WTC11 (cell line): ENCODE measurements around the gene KRTAP1-5. TPM values are rescaled to one million over a fixed set of nuclear protein-coding genes. Genes with fewer than 3 reads are reported as not detected.

Experiments used
- ATAC-seq: fragments of 200-7000 bp; cut with Tn5 transposase; 2 replicates; pipeline ENCODE4 v1.10.0; 2021; ENCODE audit warnings: mild to moderate bottlenecking, moderate library complexity
- CTCF ChIA-PET: fragments of 300-600 bp; sonication (Branson Sonifier 250); formaldehyde crosslinking; loops from one replicate; lab custom pipeline; 2021; ENCODE audit warnings: antibody characterized with exemption; lab: Charles Lee
- POLR2A ChIA-PET: fragments of 350-600 bp; sonication (Branson Sonifier 250); formaldehyde crosslinking; loops from one replicate; lab custom pipeline; 2021; ENCODE audit warnings: antibody characterized with exemption; lab: Charles Lee
- DNase-seq: peaks from one replicate; pipeline ENCODE4 v3.0.0; 2021; ENCODE audit warnings: low spot score
- H3K27ac Mint-ChIP-seq: 2 replicates; pipeline ENCODE4 v1.8.0; 2021; ENCODE audit warnings: mixed read lengths
- H3K27me3 Mint-ChIP-seq: 2 replicates; pipeline ENCODE4 v1.8.0; 2021; ENCODE audit warnings: low read depth, mild to moderate bottlenecking, moderate library complexity, mixed read lengths
- H3K36me3 Mint-ChIP-seq: 2 replicates; pipeline ENCODE4 v1.8.0; 2021; ENCODE audit warnings: mixed read lengths
- H3K4me1 Mint-ChIP-seq: 2 replicates; pipeline ENCODE4 v1.8.0; 2022; ENCODE audit warnings: mixed read lengths
- H3K4me3 Mint-ChIP-seq: 2 replicates; pipeline ENCODE4 v1.8.0; 2021; ENCODE audit warnings: mild to moderate bottlenecking, moderate library complexity, mixed read lengths
- H3K9me3 Mint-ChIP-seq: 2 replicates; pipeline ENCODE4 v1.8.0; 2021; ENCODE audit warnings: mixed read lengths
- EMX1 ChIP-seq: fragments of 250-450 bp; sonication (Bioruptor Pico); IDR thresholded peaks from 2 replicates; pipeline ENCODE4 v1.8.0; 2021; ENCODE audit warnings: mild to moderate bottlenecking
- ESRRA ChIP-seq: sonication (generic); formaldehyde crosslinking; IDR thresholded peaks from 2 replicates; pipeline ENCODE4 v1.8.1; 2022; ENCODE audit warnings: mild to moderate bottlenecking, missing genetic modification reagents, borderline replicate concordance
- FOXJ3 ChIP-seq: sonication (generic); formaldehyde crosslinking; IDR thresholded peaks from 2 replicates; pipeline ENCODE4 v1.9.0; 2021; ENCODE audit warnings: missing genetic modification reagents, mild to moderate bottlenecking, borderline replicate concordance
- JUN ChIP-seq: sonication (generic); formaldehyde crosslinking; IDR thresholded peaks from 2 replicates; pipeline ENCODE4 v1.8.0; 2023; ENCODE audit warnings: mild to moderate bottlenecking, missing genetic modification reagents
- KAT7 ChIP-seq: sonication (generic); formaldehyde crosslinking; IDR thresholded peaks from 2 replicates; pipeline ENCODE4 v1.8.1; 2023; ENCODE audit warnings: missing genetic modification reagents, mild to moderate bottlenecking, borderline replicate concordance
- RELA ChIP-seq: sonication (generic); formaldehyde crosslinking; IDR thresholded peaks from 2 replicates; pipeline ENCODE4 v1.8.1; 2022; ENCODE audit warnings: missing genetic modification reagents, mild to moderate bottlenecking, borderline replicate concordance
- TCF7 ChIP-seq: sonication (generic); formaldehyde crosslinking; IDR thresholded peaks from 2 replicates; pipeline ENCODE4 v1.8.0; 2022; ENCODE audit warnings: mild to moderate bottlenecking, low read depth, missing genetic modification reagents, moderate library complexity
- TEAD1 ChIP-seq: sonication (generic); formaldehyde crosslinking; IDR thresholded peaks from 2 replicates; pipeline ENCODE4 v1.8.0; 2022; ENCODE audit warnings: mild to moderate bottlenecking, missing genetic modification reagents
- TP53 ChIP-seq: sonication (generic); formaldehyde crosslinking; IDR thresholded peaks from 2 replicates; pipeline ENCODE4 v1.8.1; 2023; ENCODE audit warnings: mild to moderate bottlenecking, missing genetic modification reagents
- ZBTB21 ChIP-seq: sonication (generic); formaldehyde crosslinking; IDR thresholded peaks from 2 replicates; pipeline ENCODE4 v1.8.1; 2023; ENCODE audit warnings: mild to moderate bottlenecking, missing genetic modification reagents, borderline replicate concordance
- ZNF317 ChIP-seq: sonication (generic); formaldehyde crosslinking; IDR thresholded peaks from 2 replicates; pipeline ENCODE4 v1.8.1; 2023; ENCODE audit warnings: low read depth, mild to moderate bottlenecking, moderate library complexity, missing genetic modification reagents, borderline replicate concordance
- ZNF671 ChIP-seq: fragments of 250-450 bp; sonication (Bioruptor Pico); IDR thresholded peaks from 2 replicates; pipeline ENCODE4 v1.8.0; 2021; ENCODE audit warnings: mild to moderate bottlenecking
- total RNA-seq: library from RNA; stranded (reverse); gene quantifications from 3 replicates; pipeline ENCODE4 v1.2.3, GENCODE V29; 2021
- TF ChIP-seq, protein P1 (sequence below): sonication (generic); formaldehyde crosslinking; IDR thresholded peaks from 2 replicates; pipeline ENCODE4 v1.8.1; 2023; ENCODE audit warnings: mild to moderate bottlenecking, missing genetic modification reagents, borderline replicate concordance
- TF ChIP-seq, protein P2 (sequence below): sonication (generic); formaldehyde crosslinking; IDR thresholded peaks from 2 replicates; pipeline ENCODE4 v1.8.1; 2022; ENCODE audit warnings: low read depth, missing genetic modification reagents, borderline replicate concordance
- TF ChIP-seq, protein P3 (sequence below): fragments of 250-450 bp; sonication (Bioruptor Pico); conservative IDR thresholded peaks from 2 replicates; pipeline ENCODE4 v1.9.0; 2021; ENCODE audit warnings: mild to moderate bottlenecking
- TF ChIP-seq, protein P4 (sequence below): fragments of 200-600 bp; IDR thresholded peaks from 2 replicates; pipeline ENCODE4 v1.8.0; 2022; ENCODE audit warnings: antibody characterized with exemption
- TF ChIP-seq, protein P5 (sequence below): fragments of 250-450 bp; sonication (Bioruptor Pico); IDR thresholded peaks from 2 replicates; pipeline ENCODE4 v1.8.0; 2021; ENCODE audit warnings: mild to moderate bottlenecking

KRTAP1-5 gene
- total RNA-seq, 1 experiment from 2014 or later: not detected

DNA sequence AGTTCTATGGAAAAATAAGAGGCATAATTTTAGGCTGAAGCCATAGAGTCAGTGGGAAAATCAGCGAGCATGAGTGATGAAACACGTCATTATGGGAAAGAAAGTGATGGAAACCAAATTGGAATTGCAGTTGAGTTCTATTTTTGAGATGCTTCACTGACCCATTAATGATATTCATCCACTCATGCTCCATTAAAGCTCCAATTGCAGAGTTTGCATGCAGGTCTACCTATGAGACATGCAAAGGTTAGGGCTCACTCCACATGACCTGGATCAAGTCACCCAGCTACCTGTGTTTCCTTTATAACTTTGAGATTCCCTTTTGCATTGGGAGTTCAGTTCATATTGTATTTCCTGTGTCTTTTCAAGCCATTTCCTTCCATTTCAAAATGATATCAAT, 46.7 kb upstream of the KRTAP1-5 start:
- no peak for ATAC-seq
- POLR2A ChIA-PET: no interaction called here
- CTCF ChIA-PET: no interaction called here
- H3K36me3 Mint-ChIP-seq: no peaks in the 10 kb centered on the region
- H3K4me3 Mint-ChIP-seq: no peak overlapping the region
- DNase-seq: no peak
- no peak overlapping the region for H3K27ac Mint-ChIP-seq
- no peaks in the 10 kb centered on the region; the same call in 1 of the 2 replicates for H3K4me1 Mint-ChIP-seq
- peaks cover 16% of the 10 kb centered on the region for H3K9me3 Mint-ChIP-seq
- TF ChIP-seq, protein P1, sequence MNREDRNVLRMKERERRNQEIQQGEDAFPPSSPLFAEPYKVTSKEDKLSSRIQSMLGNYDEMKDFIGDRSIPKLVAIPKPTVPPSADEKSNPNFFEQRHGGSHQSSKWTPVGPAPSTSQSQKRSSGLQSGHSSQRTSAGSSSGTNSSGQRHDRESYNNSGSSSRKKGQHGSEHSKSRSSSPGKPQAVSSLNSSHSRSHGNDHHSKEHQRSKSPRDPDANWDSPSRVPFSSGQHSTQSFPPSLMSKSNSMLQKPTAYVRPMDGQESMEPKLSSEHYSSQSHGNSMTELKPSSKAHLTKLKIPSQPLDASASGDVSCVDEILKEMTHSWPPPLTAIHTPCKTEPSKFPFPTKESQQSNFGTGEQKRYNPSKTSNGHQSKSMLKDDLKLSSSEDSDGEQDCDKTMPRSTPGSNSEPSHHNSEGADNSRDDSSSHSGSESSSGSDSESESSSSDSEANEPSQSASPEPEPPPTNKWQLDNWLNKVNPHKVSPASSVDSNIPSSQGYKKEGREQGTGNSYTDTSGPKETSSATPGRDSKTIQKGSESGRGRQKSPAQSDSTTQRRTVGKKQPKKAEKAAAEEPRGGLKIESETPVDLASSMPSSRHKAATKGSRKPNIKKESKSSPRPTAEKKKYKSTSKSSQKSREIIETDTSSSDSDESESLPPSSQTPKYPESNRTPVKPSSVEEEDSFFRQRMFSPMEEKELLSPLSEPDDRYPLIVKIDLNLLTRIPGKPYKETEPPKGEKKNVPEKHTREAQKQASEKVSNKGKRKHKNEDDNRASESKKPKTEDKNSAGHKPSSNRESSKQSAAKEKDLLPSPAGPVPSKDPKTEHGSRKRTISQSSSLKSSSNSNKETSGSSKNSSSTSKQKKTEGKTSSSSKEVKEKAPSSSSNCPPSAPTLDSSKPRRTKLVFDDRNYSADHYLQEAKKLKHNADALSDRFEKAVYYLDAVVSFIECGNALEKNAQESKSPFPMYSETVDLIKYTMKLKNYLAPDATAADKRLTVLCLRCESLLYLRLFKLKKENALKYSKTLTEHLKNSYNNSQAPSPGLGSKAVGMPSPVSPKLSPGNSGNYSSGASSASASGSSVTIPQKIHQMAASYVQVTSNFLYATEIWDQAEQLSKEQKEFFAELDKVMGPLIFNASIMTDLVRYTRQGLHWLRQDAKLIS (CRISPR knock-in tag): no peak
- TF ChIP-seq JUN (CRISPR knock-in tag): no peak
- no peak for TF ChIP-seq RELA (CRISPR knock-in tag)
- TF ChIP-seq ZNF671 (CRISPR knock-in tag): no peak
- TF ChIP-seq ZNF317: no peak
- TF ChIP-seq, protein P2, sequence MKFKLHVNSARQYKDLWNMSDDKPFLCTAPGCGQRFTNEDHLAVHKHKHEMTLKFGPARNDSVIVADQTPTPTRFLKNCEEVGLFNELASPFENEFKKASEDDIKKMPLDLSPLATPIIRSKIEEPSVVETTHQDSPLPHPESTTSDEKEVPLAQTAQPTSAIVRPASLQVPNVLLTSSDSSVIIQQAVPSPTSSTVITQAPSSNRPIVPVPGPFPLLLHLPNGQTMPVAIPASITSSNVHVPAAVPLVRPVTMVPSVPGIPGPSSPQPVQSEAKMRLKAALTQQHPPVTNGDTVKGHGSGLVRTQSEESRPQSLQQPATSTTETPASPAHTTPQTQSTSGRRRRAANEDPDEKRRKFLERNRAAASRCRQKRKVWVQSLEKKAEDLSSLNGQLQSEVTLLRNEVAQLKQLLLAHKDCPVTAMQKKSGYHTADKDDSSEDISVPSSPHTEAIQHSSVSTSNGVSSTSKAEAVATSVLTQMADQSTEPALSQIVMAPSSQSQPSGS: no peak
- TF ChIP-seq, protein P3, sequence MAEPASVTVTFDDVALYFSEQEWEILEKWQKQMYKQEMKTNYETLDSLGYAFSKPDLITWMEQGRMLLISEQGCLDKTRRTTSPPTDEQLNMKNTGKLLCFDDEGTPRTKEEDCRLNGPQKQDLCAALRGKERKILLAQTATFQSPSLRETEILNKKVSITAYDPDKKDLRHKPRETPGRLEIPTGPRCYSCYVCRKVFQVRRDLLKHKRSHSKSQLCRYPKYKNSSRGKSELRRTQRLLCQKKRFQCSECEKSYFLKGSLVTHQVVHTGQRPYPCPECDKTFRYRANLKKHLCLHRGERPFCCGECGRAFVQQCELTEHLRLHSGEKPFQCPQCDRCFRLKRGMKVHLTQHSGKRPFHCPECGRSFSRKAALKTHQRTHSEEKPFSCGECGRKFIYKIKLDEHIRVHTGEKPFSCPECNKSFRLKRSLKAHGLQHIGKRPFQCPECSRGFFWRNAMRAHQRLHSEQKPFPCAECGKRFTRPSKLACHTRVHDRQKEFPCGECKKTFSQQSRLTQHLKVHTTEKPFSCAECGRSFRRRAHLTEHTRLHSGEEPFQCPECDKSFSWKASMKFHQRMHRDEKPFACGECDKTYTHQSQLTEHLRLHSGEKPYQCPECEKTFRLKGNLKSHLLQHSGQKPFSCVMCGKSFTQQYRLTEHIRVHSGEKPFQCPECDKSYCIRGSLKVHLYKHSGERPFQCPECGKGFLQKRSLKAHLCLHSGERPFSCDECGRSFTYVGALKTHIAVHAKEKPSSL (CRISPR knock-in tag): no peak
- TF ChIP-seq ZBTB21 (CRISPR knock-in tag): no peak
- no peak for TF ChIP-seq ESRRA (CRISPR knock-in tag)
- TF ChIP-seq, all 79 proteins: peak for 0
- H3K27me3 Mint-ChIP-seq: no peaks in the 10 kb centered on the region; the same call in 1 of the 2 replicates

DNA sequence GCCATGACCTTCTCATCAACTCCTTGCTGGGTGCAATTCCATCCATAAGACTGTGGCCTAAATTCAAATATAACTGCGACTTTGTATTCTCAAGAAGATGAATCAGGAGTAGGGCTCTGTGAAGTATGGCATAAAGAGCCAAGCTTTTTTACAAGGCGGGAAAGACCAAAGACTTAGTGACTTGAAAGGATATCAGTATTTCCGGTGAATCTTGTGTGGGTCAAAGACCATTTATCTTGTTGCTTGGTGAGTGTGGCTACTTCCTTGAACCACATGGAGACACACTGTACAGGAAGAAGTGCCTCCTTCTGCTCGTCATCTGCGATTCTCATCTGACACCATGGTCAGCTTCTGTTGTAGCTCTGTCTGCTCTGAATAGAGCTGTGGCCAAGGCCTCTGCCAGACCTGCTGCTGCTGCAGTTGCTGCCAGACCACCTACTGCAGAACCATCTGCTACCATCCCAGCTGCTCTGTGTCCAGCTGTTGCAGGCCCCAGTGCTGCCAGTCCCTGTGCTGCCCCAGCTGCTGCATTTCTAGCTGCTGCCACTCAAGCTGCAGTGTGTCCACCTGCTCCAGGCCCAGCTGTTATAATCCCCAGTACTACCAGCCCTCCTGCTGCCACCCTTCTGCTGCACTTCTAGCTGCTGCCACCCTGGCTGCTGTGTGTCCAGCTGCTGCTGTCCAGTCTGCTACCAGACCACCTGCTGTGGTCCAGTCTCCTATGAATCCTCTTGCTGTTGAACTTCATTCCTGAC, 44.8 kb upstream of the KRTAP1-5 start:
- H3K27ac Mint-ChIP-seq: no peak overlapping the region
- ChIA-PET CTCF (no interaction called here), POLR2A (interaction anchor here (0.6 kb wide), 1 partner anchor 33 kb away, joined by 4 read pairs; no protein-coding TSS in a partner anchor)
- no peaks in the 10 kb centered on the region for H3K4me1 Mint-ChIP-seq
- H3K9me3 Mint-ChIP-seq: no peaks in the 10 kb centered on the region
- H3K27me3 Mint-ChIP-seq: no peaks in the 10 kb centered on the region; the same call in 1 of the 2 replicates
- no peak for DNase-seq
- no peak for TF ChIP-seq KAT7
- TF ChIP-seq TCF7 (CRISPR knock-in tag): no peak
- TF ChIP-seq EMX1: no peak
- TF ChIP-seq ZBTB21 (CRISPR knock-in tag): no peak
- no peak for TF ChIP-seq TP53
- TF ChIP-seq, protein P4, sequence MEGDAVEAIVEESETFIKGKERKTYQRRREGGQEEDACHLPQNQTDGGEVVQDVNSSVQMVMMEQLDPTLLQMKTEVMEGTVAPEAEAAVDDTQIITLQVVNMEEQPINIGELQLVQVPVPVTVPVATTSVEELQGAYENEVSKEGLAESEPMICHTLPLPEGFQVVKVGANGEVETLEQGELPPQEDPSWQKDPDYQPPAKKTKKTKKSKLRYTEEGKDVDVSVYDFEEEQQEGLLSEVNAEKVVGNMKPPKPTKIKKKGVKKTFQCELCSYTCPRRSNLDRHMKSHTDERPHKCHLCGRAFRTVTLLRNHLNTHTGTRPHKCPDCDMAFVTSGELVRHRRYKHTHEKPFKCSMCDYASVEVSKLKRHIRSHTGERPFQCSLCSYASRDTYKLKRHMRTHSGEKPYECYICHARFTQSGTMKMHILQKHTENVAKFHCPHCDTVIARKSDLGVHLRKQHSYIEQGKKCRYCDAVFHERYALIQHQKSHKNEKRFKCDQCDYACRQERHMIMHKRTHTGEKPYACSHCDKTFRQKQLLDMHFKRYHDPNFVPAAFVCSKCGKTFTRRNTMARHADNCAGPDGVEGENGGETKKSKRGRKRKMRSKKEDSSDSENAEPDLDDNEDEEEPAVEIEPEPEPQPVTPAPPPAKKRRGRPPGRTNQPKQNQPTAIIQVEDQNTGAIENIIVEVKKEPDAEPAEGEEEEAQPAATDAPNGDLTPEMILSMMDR: no peak
- TF ChIP-seq, protein P5, sequence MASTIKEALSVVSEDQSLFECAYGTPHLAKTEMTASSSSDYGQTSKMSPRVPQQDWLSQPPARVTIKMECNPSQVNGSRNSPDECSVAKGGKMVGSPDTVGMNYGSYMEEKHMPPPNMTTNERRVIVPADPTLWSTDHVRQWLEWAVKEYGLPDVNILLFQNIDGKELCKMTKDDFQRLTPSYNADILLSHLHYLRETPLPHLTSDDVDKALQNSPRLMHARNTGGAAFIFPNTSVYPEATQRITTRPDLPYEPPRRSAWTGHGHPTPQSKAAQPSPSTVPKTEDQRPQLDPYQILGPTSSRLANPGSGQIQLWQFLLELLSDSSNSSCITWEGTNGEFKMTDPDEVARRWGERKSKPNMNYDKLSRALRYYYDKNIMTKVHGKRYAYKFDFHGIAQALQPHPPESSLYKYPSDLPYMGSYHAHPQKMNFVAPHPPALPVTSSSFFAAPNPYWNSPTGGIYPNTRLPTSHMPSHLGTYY (CRISPR knock-in tag): no peak
- no peak for TF ChIP-seq FOXJ3 (CRISPR knock-in tag)
- no peak for TF ChIP-seq TEAD1 (CRISPR knock-in tag)
- no peak for ATAC-seq
- H3K36me3 Mint-ChIP-seq: no peaks in the 10 kb centered on the region
- no peak overlapping the region for H3K4me3 Mint-ChIP-seq
